KMS-11 (cell line): Measurements from ENCODE around the gene MARF1.
"Not testable (repeated sequence)": the region's sequence is repeated elsewhere in the genome, so short reads cannot be mapped to it uniquely, and the experiment has no call there.

Experiments
- H2AFZ ChIP-seq: fragments of 200-600 bp; sonication (generic); 2 replicates; pipeline ENCODE4 v1.6.1; 2016; ENCODE audit warnings: antibody characterized with exemption, mixed run types, low read depth
- H3K27ac ChIP-seq: fragments of 200-600 bp; sonication (generic); 2 replicates; pipeline ENCODE4 v1.6.1; 2016; ENCODE audit warnings: mild to moderate bottlenecking, mixed run types
- H3K27me3 ChIP-seq: fragments of 200-600 bp; sonication (generic); 2 replicates; pipeline ENCODE4 v1.6.1; 2017; ENCODE audit warnings: mild to moderate bottlenecking, low read depth, mixed run types, moderate library complexity; ENCODE audit not compliant: insufficient read depth
- H3K36me3 ChIP-seq: fragments of 200-600 bp; sonication (generic); 2 replicates; pipeline ENCODE4 v1.6.1; 2017; ENCODE audit warnings: mild to moderate bottlenecking, mixed run types; ENCODE audit not compliant: insufficient read depth
- H3K4me1 ChIP-seq: fragments of 200-600 bp; sonication (generic); 2 replicates; pipeline ENCODE4 v1.6.1; 2016; ENCODE audit warnings: mild to moderate bottlenecking, low read depth, mixed run types; ENCODE audit not compliant: poor library complexity, severe bottlenecking
- H3K4me2 ChIP-seq: fragments of 200-600 bp; sonication (generic); 2 replicates; pipeline ENCODE4 v1.7.0; 2016; ENCODE audit warnings: mild to moderate bottlenecking, mixed run types
- H3K4me3 ChIP-seq: fragments of 200-600 bp; sonication (generic); IDR thresholded peaks from 2 replicates; pipeline ENCODE4 v1.6.1; 2017; ENCODE audit warnings: low read depth, low read length, mixed read lengths; ENCODE audit not compliant: insufficient read depth
- H3K79me2 ChIP-seq: fragments of 200-600 bp; sonication (generic); 2 replicates; pipeline ENCODE4 v1.6.1; 2016; ENCODE audit warnings: low read depth, mixed run types; ENCODE audit not compliant: insufficient read depth
- H3K9ac ChIP-seq: fragments of 200-600 bp; sonication (generic); 2 replicates; pipeline ENCODE4 v1.6.1; 2016; ENCODE audit warnings: mild to moderate bottlenecking, mixed run types
- H4K20me1 ChIP-seq: fragments of 200-600 bp; sonication (generic); 2 replicates; pipeline ENCODE4 v1.6.1; 2016; ENCODE audit warnings: mild to moderate bottlenecking, mixed run types; ENCODE audit not compliant: insufficient read depth
- CTCF ChIP-seq: fragments of 200-600 bp; sonication (generic); conservative IDR thresholded peaks from 2 replicates; pipeline ENCODE4 v1.6.1; 2017; ENCODE audit warnings: low read depth, mild to moderate bottlenecking, antibody characterized with exemption, low read length, moderate library complexity, mixed read lengths

Gene MARF1

DNA sequence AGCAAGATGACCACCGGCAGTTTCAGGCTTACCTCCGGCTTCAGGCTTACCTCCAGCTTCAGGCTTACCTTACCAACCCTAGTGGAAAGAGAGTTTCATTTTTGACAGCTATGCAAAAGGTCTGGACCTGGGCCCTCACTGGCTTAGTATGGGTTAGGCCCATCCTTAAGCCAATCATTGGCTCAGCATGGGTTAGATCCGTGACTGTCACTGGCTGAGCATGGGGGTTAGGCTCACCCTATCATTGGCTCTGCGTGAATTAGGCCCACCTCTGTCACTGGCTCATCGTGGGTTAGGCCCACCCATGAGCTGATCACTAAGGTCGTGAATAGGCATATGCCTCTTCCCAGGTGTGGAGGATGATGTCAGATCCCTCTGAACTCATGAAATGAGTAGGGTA lies 15.2 kb upstream of the MARF1 start:
- no peak for TF ChIP-seq CTCF
- H2AFZ ChIP-seq = no peak overlapping the region
- no peak overlapping the region for H3K4me2 ChIP-seq
- H3K36me3 ChIP-seq = no peaks in the 10 kb centered on the region
- no peak overlapping the region for H3K9ac ChIP-seq
- no peaks in the 10 kb centered on the region for H4K20me1 ChIP-seq
- H3K4me1 ChIP-seq = peaks cover 8% of the 10 kb centered on the region
- H3K4me3 ChIP-seq = no peak overlapping the region
- H3K27me3 ChIP-seq = no peaks in the 10 kb centered on the region
- H3K27ac ChIP-seq = no peak overlapping the region
- peaks cover 83% of the 10 kb centered on the region for H3K79me2 ChIP-seq

DNA sequence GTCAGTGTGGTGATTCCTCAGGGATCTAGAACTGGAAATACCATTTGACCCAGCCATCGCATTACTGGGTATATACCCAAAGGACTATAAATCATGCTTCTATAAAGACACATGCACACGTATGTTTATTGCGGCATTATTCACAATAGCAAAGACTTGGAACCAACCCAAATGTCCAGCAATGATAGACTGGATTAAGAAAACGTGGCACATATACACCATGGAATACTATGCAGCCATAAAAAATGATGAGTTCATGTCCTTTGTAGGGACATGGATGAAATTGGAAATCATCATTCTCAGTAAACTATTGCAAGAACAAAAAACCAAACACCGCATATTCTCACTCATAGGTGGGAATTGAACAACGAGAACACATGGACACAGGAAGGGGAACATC lies 12.6 kb upstream of the MARF1 start:
- H3K4me3 ChIP-seq, H3K9ac ChIP-seq, H4K20me1 ChIP-seq, H3K27me3 ChIP-seq, H3K36me3 ChIP-seq, H2AFZ ChIP-seq, H3K4me2 ChIP-seq, H3K27ac ChIP-seq: not testable (repeated sequence)
- Histone ChIP-seq H3K4me1 (peaks cover 26% of the 10 kb centered on the region), H3K79me2 (peaks cover 87% of the 10 kb centered on the region)

DNA sequence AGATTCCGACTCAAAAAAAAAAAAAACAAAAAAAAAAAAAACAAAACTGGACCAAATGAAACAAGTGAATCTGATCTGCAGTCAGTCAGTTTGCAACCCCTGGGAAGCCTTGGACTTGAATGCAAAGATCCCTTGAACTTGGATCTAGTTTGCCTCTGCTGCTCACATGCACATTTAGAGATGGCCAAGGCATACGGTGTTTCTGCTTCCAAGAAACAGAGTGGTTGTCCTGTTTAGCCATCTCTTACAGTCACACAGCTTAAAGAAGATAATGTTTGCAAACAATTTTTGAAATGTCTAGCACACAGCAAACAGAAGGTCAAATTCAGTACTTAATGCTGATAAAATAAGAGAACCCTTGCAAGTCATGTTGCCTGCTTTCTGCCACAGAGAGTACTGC lies 11.6 kb upstream of the MARF1 start:
- Histone ChIP-seq H2AFZ (no peak overlapping the region), H3K27ac (no peak overlapping the region), H3K4me2 (no peak overlapping the region), H3K36me3 (no peaks in the 10 kb centered on the region), H3K9ac (no peak overlapping the region), H3K4me3 (no peak overlapping the region), H3K79me2 (peaks cover 82% of the 10 kb centered on the region), H3K27me3 (no peaks in the 10 kb centered on the region), H3K4me1 (peaks cover 27% of the 10 kb centered on the region), H4K20me1 (no peaks in the 10 kb centered on the region)
- TF ChIP-seq CTCF = no peak

DNA sequence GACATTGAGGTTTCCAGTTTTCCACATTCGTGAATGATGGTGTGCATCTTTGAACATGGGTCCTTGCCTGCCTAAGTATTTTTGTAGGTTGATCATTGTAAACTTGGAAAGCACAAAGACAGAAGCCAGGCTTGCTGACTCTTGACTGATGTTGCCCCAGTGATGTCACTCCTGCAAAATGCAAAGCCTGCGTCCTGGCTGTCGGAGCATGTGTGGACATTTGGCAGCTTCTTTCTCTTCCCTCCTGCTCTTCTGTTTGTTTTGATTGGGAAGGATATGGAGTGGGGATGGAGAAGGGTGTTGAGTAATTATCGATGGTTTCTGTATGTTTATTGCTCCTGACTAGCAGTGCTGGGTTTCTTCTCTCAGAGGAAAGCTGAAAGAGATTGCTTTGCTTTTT lies 10.3 kb upstream of the MARF1 start:
- peaks cover 32% of the 10 kb centered on the region for H3K4me1 ChIP-seq
- H3K79me2 ChIP-seq = peaks cover 68% of the 10 kb centered on the region
- TF ChIP-seq CTCF = no peak
- no peak overlapping the region for H3K27ac ChIP-seq
- no peak overlapping the region for H3K4me2 ChIP-seq
- H3K9ac ChIP-seq = no peak overlapping the region
- no peak overlapping the region for H3K4me3 ChIP-seq
- no peak overlapping the region for H2AFZ ChIP-seq
- no peaks in the 10 kb centered on the region for H3K27me3 ChIP-seq
- H3K36me3 ChIP-seq = no peaks in the 10 kb centered on the region
- no peaks in the 10 kb centered on the region for H4K20me1 ChIP-seq

DNA sequence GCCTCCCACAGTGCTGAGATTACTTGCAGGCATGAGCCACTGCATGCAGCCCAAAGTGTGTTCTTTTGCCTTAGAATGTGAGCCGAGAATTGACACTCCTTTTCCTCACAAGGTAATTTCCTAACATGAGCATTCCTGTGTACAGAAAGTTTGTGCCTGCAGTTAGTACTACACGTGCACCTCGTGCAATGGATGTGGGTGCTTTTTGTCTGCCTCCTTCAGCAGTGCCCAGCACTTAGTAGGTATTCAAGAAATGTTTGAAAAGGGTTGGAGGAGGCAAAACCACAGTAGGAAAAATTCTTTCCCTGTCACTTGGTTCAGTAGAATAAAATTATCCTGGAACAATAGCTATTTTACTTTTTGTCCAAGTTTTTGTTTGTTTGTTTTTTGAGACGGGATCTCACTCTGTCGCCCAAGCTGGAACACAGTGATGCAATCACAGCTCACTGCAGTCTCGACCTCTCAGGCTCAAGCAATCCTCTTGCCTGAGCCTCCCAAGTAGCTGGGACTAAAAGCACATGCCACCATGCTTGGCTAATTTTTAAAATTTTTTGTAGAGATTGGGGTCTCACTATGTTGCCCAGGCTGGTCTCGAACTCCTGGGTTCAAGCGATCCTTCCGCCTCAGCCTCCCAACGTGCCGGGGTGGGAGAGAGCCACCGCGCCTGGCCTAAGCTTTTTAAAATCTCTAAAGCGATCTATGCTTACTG lies 9.5 kb upstream of the MARF1 start:
- H3K4me2 ChIP-seq = no peak overlapping the region
- peaks cover 32% of the 10 kb centered on the region for H3K4me1 ChIP-seq
- no peak overlapping the region for H3K9ac ChIP-seq
- no peak overlapping the region for H2AFZ ChIP-seq
- no peak for TF ChIP-seq CTCF
- H3K4me3 ChIP-seq = no peak overlapping the region
- no peaks in the 10 kb centered on the region for H3K27me3 ChIP-seq
- H4K20me1 ChIP-seq = no peaks in the 10 kb centered on the region
- H3K36me3 ChIP-seq = no peaks in the 10 kb centered on the region
- H3K79me2 ChIP-seq = peaks cover 60% of the 10 kb centered on the region
- no peak overlapping the region for H3K27ac ChIP-seq
